ENCODE results near the gene CLMP.

- TF ChIP-seq TAF1 (IDR thresholded peaks at IDR 0.05; ENCODE audit: low read depth), result no peak
- no peak for TF ChIP-seq FOXM1 (IDR thresholded peaks at IDR 0.05; ENCODE audit: borderline replicate concordance, low read depth)
- no peak for TF ChIP-seq YY1 (IDR thresholded peaks at IDR 0.05; ENCODE audit: low read depth)
- TF ChIP-seq EP300 (IDR thresholded peaks at IDR 0.05; ENCODE audit: borderline replicate concordance), result no peak
- TF ChIP-seq RAD21 (IDR thresholded peaks at IDR 0.05; ENCODE audit: low read depth), result no peak
- TF ChIP-seq TEAD4 (IDR thresholded peaks at IDR 0.05), result no peak
- no peak for TF ChIP-seq MAX (IDR thresholded peaks at IDR 0.05)
- no peak for TF ChIP-seq REST (IDR thresholded peaks at IDR 0.05; ENCODE audit: low read depth)
- no peak for TF ChIP-seq CREB1 (IDR thresholded peaks at IDR 0.05; ENCODE audit: low read depth)
- no peak for TF ChIP-seq CEBPB (IDR thresholded peaks at IDR 0.05)
- TF ChIP-seq EGR1 (IDR thresholded peaks at IDR 0.05), result no peak
These were observed 137.3 kb downstream of the CLMP start for GRCh38 chr11:123057661-123058305.
